ENCODE measurements around the gene MORN1.

MORN1 gene

DNA sequence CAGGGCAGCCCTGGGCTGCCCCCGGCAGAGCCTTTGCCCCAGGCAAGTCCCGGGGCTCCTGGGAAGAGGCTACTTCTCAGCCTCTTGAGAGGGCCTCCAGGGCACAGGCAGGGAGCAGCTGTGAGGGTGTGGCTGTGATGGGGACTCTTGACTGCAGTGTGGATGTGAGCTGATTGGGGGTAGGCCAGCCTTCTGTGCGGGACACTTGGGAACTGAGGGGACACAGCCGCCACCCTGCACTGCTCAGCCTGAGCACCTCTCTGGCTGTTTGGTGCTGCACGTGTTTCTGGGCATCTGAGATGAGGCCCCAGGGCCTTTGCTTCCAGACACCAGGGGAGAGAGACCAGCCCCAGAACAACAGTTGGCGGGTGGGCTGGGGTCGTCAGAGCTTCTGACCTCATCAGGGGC lies 101.2 kb downstream of the MORN1 start:
- no peak for DNase-seq (ENCODE audit: low read depth)

DNA sequence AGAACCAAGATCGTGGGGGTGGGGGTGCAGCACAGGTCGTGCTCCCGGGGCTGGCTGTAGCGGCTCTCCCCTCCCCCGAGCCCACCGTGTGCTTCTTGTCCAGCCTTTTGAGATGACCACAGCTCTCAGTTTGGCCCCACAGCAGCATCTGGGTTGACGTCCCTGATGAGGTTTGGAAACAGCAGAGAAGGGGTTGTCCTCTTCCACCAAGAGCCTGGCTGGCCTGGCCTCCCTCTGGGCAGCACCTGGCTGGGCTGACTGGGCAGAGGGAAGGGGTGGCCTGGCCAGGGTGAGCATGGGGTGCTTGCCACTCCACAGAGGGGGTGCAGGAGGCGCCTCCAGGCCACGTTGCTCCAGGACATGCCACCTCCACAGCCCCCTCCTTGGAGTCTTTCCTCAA lies 101.7 kb downstream of the MORN1 start:
- no peak for DNase-seq (ENCODE audit: low read depth)

DNA sequence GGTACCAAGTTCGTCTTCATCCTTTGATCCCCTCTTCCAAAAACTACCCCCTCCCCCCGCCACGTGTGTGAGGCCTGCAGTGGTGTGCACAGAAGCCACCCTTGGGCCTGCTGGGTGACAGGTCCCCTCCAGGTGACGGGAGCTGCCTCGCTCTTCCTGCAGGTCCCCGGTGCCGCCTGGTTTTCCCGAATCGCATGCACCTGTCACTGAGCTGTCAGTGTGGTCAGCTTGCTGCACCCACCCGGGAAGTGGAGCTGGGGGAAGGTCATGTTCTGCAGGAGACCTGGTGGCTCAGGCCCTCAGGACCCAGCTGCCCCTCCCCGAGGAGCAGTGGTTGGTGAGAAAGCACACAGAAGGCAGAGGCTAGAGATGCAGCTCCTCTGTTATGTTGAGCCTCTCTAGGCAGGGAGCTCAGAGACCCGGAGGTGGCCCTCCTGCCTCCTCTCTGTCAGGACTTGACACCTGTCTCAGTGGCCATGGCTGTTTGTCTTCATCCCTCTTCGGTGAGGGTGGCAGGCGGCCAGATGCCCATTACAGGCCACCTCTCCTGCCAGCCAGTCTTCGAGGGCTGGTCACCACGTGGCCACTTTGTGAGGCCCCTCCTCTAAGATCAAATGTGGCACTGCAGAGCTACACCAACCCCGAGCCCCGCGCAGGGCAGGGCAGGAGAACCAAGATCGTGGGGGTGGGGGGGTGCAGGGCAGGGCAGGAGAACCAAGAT lies 102.4 kb downstream of the MORN1 start:
- DNase-seq (ENCODE audit: low read depth), result no peak

- DNase-seq (ENCODE audit: low read depth), result no peak
These were observed 103.0 kb downstream of the MORN1 start for GRCh38 chr1:2288311-2288710.

DNA sequence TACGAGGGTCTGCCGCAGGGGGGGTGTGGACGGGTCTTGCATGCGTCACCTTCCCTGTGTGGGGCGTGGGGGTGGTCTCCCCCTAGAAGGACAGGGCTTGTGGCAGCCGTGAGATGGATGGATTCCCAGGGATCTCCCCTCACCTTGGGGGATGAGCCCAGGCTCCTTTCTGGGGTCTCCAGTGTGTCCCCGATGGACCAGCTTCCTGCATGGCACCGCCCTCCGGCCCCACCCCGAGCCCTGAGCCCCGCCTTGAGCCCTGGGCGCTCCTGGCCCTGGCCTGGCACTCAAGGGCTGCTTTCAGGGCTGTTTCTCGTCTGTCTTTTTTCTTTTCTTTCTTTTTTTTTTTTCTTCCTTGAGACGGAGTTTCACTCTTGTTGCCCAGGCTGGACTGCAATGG lies 103.7 kb downstream of the MORN1 start:
- no peak for DNase-seq (ENCODE audit: low read depth)

DNA sequence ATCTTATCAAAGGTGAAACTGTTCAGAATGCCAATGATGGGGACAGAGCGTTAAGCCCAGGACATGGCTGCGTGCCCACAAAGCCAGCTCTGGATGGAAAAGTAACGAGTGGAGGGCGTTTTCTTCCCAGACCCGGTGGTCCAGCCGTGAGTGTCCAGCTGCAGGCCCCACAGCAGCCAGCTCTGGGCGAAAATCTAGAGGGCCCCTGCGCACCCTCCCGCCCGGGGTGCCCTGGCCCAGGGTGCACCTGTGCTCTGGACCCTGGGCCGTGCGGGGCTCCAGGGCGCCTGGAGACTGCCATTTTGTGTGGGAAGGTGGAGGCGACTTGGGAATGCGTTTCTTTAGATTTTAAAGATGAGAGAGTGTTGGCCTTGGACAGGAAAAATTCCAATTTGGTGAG lies 104.4 kb downstream of the MORN1 start:
- DNase-seq (ENCODE audit: low read depth), result no peak

DNA sequence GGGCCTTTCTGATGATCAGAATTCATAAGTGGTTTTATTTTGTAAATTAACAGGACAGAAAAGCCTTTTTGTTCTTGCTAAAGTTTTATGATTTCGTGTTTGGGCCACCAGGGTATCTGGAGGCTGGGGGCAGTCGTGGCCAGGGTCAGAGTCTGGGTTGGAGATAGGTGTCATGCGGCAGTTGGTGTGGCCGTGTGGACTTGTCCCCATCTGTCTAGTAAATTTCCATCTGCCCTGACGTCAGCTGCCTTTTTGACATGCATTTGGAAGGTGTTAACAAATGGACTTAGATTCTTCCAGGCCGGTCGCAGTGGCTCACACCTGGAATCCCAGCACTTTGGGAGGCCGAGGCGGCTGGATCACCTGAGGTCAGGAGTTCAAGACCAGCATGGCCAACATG lies 106.4 kb downstream of the MORN1 start:
- no peak for DNase-seq (ENCODE audit: low read depth)

DNA sequence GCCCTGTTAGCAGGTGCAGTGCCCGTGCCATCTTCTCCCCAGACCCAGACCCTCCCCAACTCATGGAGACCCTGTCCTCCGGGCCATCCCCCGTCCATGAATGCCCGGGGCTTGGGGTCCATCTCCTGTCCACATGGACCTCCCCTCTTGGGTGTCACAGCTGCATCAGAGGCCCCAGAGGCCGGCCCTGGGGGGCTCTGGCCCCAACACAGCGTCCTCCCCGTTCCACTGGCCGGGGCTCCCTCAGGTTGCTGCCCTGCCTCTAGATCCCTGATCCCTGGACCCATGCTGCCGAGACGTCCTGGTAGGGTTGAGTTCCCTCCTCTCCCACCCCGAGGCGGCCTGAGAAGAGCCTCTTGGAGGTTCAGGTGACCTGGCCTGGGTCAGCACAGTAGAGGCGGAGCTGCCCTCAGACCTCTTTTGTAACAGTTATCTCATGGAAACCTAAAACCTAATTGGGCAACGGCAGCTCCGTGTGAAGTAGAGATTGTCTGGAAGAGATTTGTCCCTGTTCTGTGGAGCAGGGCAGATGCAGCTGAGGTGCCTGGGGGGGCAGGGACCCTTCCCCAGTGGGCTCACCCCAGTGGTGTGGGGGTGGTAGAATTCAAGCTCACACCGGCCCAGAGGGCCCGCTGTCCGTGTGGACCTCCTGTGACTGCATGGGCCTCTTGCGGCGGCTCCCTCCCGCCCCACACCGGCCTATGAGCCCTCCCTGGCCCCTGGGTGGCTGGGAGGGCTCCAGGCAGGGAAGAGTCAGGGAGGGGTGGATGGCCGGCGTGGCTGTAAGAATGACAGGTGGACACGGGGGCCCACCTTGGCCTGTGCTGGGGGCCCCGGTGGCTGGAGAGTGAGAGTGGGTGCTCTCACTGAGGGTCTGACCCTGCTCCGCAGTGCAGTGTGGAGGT lies 107.1 kb downstream of the MORN1 start:
- DNase-seq (ENCODE audit: low read depth), result no peak

GRCh38 chr1:2283371-2283990 lies 107.9 kb downstream of the MORN1 start:
- DNase-seq (ENCODE audit: low read depth), result no peak

DNA sequence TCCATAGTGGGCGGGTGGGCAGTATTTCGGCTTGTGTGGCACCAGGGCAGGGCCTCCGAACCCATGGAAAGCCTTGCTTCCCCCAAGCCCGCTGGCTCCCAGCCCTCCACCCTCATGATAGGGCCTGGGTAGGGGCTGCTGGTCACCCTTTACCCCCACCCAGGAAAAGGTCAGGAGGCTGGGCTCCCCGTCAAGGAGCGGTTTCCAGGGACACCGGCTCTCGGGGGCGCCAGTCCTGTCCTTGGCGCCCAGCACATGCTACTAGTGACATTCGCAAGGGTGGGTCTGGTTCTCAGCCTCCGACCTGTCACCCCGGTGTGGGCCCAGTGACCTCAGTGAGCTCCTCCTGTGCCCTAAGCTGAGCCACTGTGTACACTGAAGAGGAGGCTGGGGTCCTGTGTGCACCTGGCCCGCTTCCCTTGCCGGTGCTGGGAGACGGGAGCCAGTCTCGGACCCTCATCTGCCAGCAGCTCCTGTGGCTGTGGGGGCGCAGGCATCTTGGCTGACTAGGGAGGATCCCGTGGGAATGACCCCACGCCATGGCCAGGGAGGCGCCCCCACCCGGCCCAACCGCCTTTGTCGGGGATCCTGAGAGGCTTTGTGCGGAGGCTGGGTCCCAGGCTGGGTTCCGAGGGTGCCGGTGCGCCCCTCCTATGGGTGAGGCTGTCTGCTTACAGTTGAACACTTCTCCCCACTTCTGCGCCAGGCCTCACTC lies 108.6 kb downstream of the MORN1 start:
- DNase-seq (ENCODE audit: low read depth), result no peak

- DNase-seq (ENCODE audit: low read depth), result no peak
These were observed 111.5 kb downstream of the MORN1 start for GRCh38 chr1:2279817-2280216.

DNA sequence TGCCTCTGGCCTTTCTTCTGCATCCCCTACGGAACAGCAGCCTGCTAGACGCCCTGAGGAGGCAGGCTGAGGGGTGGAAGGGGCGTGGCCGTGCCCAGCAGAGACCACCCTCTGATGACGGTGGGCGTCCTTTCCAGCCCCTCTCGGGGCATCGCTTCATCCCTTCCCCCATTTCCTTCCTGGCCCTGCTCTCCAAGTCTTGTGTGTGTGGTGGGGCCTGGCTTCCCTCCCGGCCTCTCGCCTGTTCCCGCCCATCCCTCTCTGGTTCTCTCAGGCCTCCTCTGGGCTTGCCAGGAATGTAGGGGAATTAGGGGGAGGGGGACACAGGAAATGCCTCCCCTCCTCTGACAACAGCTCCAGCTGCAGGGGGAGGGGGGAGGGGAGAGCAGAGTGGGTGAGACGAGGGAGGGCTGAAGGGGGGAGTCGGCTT lies 112.1 kb downstream of the MORN1 start:
- no peak for DNase-seq (ENCODE audit: low read depth)

GRCh38 chr1:2278591-2279209 lies 112.7 kb downstream of the MORN1 start:
- no peak for DNase-seq (ENCODE audit: low read depth)

GRCh38 chr1:2277741-2278488 lies 113.4 kb downstream of the MORN1 start:
- DNase-seq (ENCODE audit: low read depth), result no peak

GRCh38 chr1:2276803-2277580 lies 114.4 kb downstream of the MORN1 start:
- no peak for DNase-seq (ENCODE audit: low read depth)

DNA sequence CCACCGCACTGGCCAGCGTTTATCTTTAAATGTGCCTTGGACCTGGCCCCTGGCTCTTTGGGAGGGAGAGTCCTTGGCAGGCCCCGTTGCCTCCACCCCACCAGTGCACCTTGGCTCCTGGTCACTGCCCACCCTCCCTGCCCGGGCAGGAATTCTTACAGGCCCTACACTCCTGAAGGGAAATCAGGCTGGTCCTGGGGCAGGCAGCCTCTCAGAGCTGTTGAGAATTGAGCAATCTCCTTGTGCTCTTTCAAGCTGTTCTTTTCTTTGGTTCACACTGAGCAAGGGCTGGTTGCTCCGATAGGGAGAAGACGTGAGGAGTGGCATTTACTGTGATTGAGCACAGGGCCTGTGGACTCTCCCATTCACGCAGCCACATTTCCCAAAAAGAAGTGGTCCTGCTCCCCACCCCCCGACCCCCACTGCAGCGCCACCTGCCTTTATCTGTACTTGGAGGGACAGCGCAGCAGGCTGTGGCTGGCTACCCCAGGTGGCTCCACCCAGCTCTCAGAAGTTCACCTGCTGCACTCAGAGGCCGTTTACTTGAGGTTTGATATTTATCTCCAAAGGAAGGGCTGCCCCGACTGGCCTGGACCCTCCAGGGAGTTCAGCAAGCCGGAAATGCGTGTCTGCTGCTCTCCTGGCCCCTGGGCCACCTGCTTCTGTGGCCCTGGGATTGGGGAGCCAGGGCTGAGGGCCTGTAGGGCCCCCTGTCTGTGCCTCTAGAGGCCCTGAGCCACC lies 115.4 kb downstream of the MORN1 start:
- DNase-seq (ENCODE audit: low read depth), result no peak

GRCh38 chr1:2274929-2275475 lies 116.4 kb downstream of the MORN1 start:
- DNase-seq (ENCODE audit: low read depth), result no peak

GRCh38 chr1:2274231-2274928 lies 117.0 kb downstream of the MORN1 start:
- DNase-seq (ENCODE audit: low read depth), result no peak

Measured in activated T-helper 9 cell treated with anti-CD3 and anti-CD28 coated beads, Interleukin-2, amount 50 U/mL, for 16 hours (primary cell).